GM19035 (cell line): ENCODE data around the gene PXDN.
"Not testable (repeated sequence)": the region's sequence is repeated elsewhere in the genome, so short reads cannot be mapped to it uniquely, and the experiment has no call there.

Experiments
- ATAC-seq: cut with Tn5 transposase; IDR thresholded peaks from one replicate; pipeline ENCODE4 v1.9.1; 2021; ENCODE audit not compliant: unreplicated experiment

PXDN gene

GRCh38 chr2:1742301-1742680 is 2.0 kb downstream of the PXDN start:
- ATAC-seq, result no peak

GRCh38 chr2:1741851-1742250 is 2.5 kb downstream of the PXDN start:
- no peak for ATAC-seq

GRCh38 chr2:1740716-1741589 is 3.4 kb downstream of the PXDN start:
- no peak for ATAC-seq

GRCh38 chr2:1739961-1740715 is 4.2 kb downstream of the PXDN start:
- ATAC-seq, result no peak

- ATAC-seq, result no peak
These were observed 4.9 kb downstream of the PXDN start for GRCh38 chr2:1739322-1739957.

GRCh38 chr2:1738646-1739302 is 5.5 kb downstream of the PXDN start:
- no peak for ATAC-seq

GRCh38 chr2:1738163-1738562 is 6.2 kb downstream of the PXDN start:
- ATAC-seq, result no peak

- ATAC-seq, result no peak
These were observed 7.3 kb downstream of the PXDN start for GRCh38 chr2:1736997-1737480.

GRCh38 chr2:1736045-1736444 is 8.3 kb downstream of the PXDN start:
- ATAC-seq, result no peak

- ATAC-seq, result not testable (repeated sequence)
These were observed 11.0 kb downstream of the PXDN start for GRCh38 chr2:1733298-1733697.

- no peak for ATAC-seq
These were observed 12.1 kb downstream of the PXDN start for GRCh38 chr2:1731963-1732768.

GRCh38 chr2:1731447-1731962 is 12.8 kb downstream of the PXDN start:
- ATAC-seq, result no peak

- ATAC-seq, result no peak
These were observed 14.0 kb downstream of the PXDN start for GRCh38 chr2:1730015-1730927.

GRCh38 chr2:1729242-1729641 is 15.1 kb downstream of the PXDN start:
- ATAC-seq, result no peak

- no peak for ATAC-seq
These were observed 15.5 kb downstream of the PXDN start for GRCh38 chr2:1728821-1729220.

GRCh38 chr2:1727796-1728474 is 16.4 kb downstream of the PXDN start:
- no peak for ATAC-seq

- no peak for ATAC-seq
These were observed 17.1 kb downstream of the PXDN start for GRCh38 chr2:1727101-1727771.

- ATAC-seq, result no peak
These were observed 17.8 kb downstream of the PXDN start for GRCh38 chr2:1726558-1726957.
